IMR-90 (cell line): ENCODE results near the gene CACNA1D. TPM values are rescaled to one million over a fixed set of nuclear protein-coding genes. Genes with fewer than 3 reads are reported as not detected.
A peak's percentile ranks its signal among the peaks of the same experiment; 100 is the strongest.

Experiments used
- ATAC-seq: fragments of 200-7000 bp; cut with Tn5 transposase; 2 replicates; pipeline ENCODE4 v1.9.1; 2020; ENCODE audit warnings: low read depth, mild to moderate bottlenecking, moderate library complexity
- BruUV-seq: library from RNA; stranded (reverse); fragments of 400-500 nt; replicated peaks from 2 replicates; lab custom pipeline; 2021; lab: Mats Ljungman, UMichigan
- CTCF ChIA-PET: fragments of 300-600 bp; formaldehyde crosslinking; extraction: SDS; loops from one replicate; lab custom pipeline; 2021; ENCODE audit warnings: antibody characterized with exemption; lab: Yijun Ruan, JAX
- POLR2A ChIA-PET: fragments of 300-600 bp; sonication (Branson Sonifier 250); formaldehyde crosslinking; loops from one replicate; lab custom pipeline; 2022; ENCODE audit warnings: antibody characterized with exemption; ENCODE audit not compliant: unreplicated experiment; lab: Charles Lee
- DNase-seq: peaks from one replicate; pipeline ENCODE4 v3.0.0; 2013
- H2AFZ ChIP-seq: replicated peaks from 2 replicates; pipeline ENCODE3; 2013; ENCODE audit warnings: low read length, mild to moderate bottlenecking; ENCODE audit not compliant: poor library complexity
- H2AK5ac ChIP-seq: 2 replicates; pipeline ENCODE4 v1.6.1; 2013; ENCODE audit warnings: low read depth, low read length, inconsistent platforms
- H2AK9ac ChIP-seq: replicated peaks from 2 replicates; pipeline ENCODE3; 2013; ENCODE audit warnings: mild to moderate bottlenecking, low read depth, low read length, moderate library complexity; ENCODE audit not compliant: poor library complexity
- H2BK120ac ChIP-seq: 2 replicates; pipeline ENCODE4 v1.6.1; 2013; ENCODE audit warnings: low read depth, low read length, inconsistent platforms
- H2BK15ac ChIP-seq: 3 replicates; pipeline ENCODE4 v1.6.1; 2013; ENCODE audit warnings: low read depth, low read length, inconsistent platforms
- H2BK20ac ChIP-seq: 2 replicates; pipeline ENCODE4 v1.6.1; 2013; ENCODE audit warnings: low read depth, mild to moderate bottlenecking, inconsistent platforms, low read length, moderate library complexity
- H2BK5ac ChIP-seq: 2 replicates; pipeline ENCODE4 v1.6.1; 2013; ENCODE audit warnings: mild to moderate bottlenecking, low read depth, low read length, inconsistent platforms; ENCODE audit not compliant: poor library complexity, severe bottlenecking
- H3K14ac ChIP-seq: replicated peaks from 2 replicates; pipeline ENCODE4 v1.6.1; 2013; ENCODE audit warnings: low read depth, low read length, inconsistent platforms
- H3K18ac ChIP-seq: 2 replicates; pipeline ENCODE4 v1.6.1; 2013; ENCODE audit warnings: low read depth, low read length, control low read depth
- H3K23ac ChIP-seq: 2 replicates; pipeline ENCODE4 v1.6.1; 2013; ENCODE audit warnings: low read depth, low read length, inconsistent platforms
- H3K27ac ChIP-seq: 2 replicates; pipeline ENCODE4 v1.5.1; 2013; ENCODE audit warnings: mild to moderate bottlenecking, control low read depth, low read length; ENCODE audit not compliant: insufficient read depth
- H3K27me3 ChIP-seq: 2 replicates; pipeline ENCODE4 v1.6.1; 2013; ENCODE audit warnings: low read length; ENCODE audit not compliant: control insufficient read depth, insufficient read depth
- H3K36me3 ChIP-seq: 2 replicates; pipeline ENCODE4 v1.6.1; 2013; ENCODE audit warnings: low read length, mixed read lengths; ENCODE audit not compliant: control insufficient read depth, insufficient read depth
- H3K4ac ChIP-seq: 2 replicates; pipeline ENCODE4 v1.6.1; 2013; ENCODE audit warnings: low read depth, low read length, inconsistent platforms
- H3K4me1 ChIP-seq: 2 replicates; pipeline ENCODE4 v1.6.1; 2013; ENCODE audit warnings: low read length, mixed read lengths; ENCODE audit not compliant: control insufficient read depth, insufficient read depth
- H3K4me2 ChIP-seq: 2 replicates; pipeline ENCODE4 v1.6.1; 2013; ENCODE audit warnings: low read depth, mild to moderate bottlenecking, control low read depth, low read length, moderate library complexity
- H3K4me3 ChIP-seq: 2 replicates; pipeline ENCODE4 v1.5.1; 2013; ENCODE audit warnings: low read depth, mild to moderate bottlenecking, control low read depth, low read length, moderate library complexity; ENCODE audit not compliant: insufficient read depth
- H3K56ac ChIP-seq: 2 replicates; pipeline ENCODE4 v1.6.1; 2013; ENCODE audit warnings: low read length, inconsistent platforms; ENCODE audit not compliant: insufficient read depth; ENCODE audit errors: extremely low read depth
- H3K79me1 ChIP-seq, 2 experiments: 2 replicates each; pipeline ENCODE4 v1.6.1; 2013; ENCODE audit warnings: low read length in 2 of 2, inconsistent platforms in 1 of 2, low read depth in 1 of 2
- H3K9ac ChIP-seq: 2 replicates; pipeline ENCODE4 v1.6.1; 2013; ENCODE audit warnings: low read depth, low read length, control low read depth
- H3K9me1 ChIP-seq: 2 replicates; pipeline ENCODE4 v1.6.1; 2013; ENCODE audit warnings: low read length, inconsistent platforms; ENCODE audit not compliant: insufficient read depth
- H3K9me3 ChIP-seq: 2 replicates; pipeline ENCODE4 v1.6.1; 2013; ENCODE audit warnings: low read length; ENCODE audit not compliant: control insufficient read depth, insufficient read depth
- H4K20me1 ChIP-seq: 2 replicates; pipeline ENCODE4 v1.6.1; 2013; ENCODE audit warnings: low read length, inconsistent platforms; ENCODE audit not compliant: insufficient read depth
- H4K5ac ChIP-seq: 2 replicates; pipeline ENCODE4 v1.6.1; 2013; ENCODE audit warnings: mild to moderate bottlenecking, low read depth, low read length, control low read depth
- H4K8ac ChIP-seq, 2 experiments: 2 replicates each; pipeline ENCODE4 v1.6.1; 2013; ENCODE audit warnings: low read depth in 2 of 2, low read length in 2 of 2, control low read depth in 1 of 2, inconsistent platforms in 1 of 2
- H4K91ac ChIP-seq: 2 replicates; pipeline ENCODE4 v1.6.1; 2013; ENCODE audit warnings: low read depth, low read length, inconsistent platforms; ENCODE audit not compliant: insufficient read depth
- BHLHE40 ChIP-seq: fragments of 150-350 bp; IDR thresholded peaks from 2 replicates; pipeline ENCODE4 v1.6.1; 2016; ENCODE audit warnings: mild to moderate bottlenecking, low read depth, low read length
- CEBPB ChIP-seq: IDR thresholded peaks from 2 replicates; pipeline ENCODE4 v1.6.1; 2012; ENCODE audit warnings: low read depth, low read length, improper control_type of control experiment
- CTCF ChIP-seq: conservative IDR thresholded peaks from 2 replicates; pipeline ENCODE4 v1.5.1; 2012; ENCODE audit warnings: mild to moderate bottlenecking, low read depth, low read length, improper control_type of control experiment
- ELK1 ChIP-seq: fragments of 150-350 bp; IDR thresholded peaks from 2 replicates; pipeline ENCODE4 v1.6.1; 2016; ENCODE audit warnings: low read depth, mild to moderate bottlenecking, low read length, moderate library complexity, borderline replicate concordance
- FOS ChIP-seq: fragments of 150-350 bp; IDR thresholded peaks from 2 replicates; pipeline ENCODE4 v1.6.1; 2016; ENCODE audit warnings: low read depth, low read length
- MAFK ChIP-seq: IDR thresholded peaks from 2 replicates; pipeline ENCODE4 v1.6.1; 2012; ENCODE audit warnings: low read depth, low read length, improper control_type of control experiment
- MAZ ChIP-seq: IDR thresholded peaks from 2 replicates; pipeline ENCODE4 v1.6.1; 2012; ENCODE audit warnings: low read depth, mild to moderate bottlenecking, low read length, improper control_type of control experiment, moderate library complexity, borderline replicate concordance
- MXI1 ChIP-seq: IDR thresholded peaks from 2 replicates; pipeline ENCODE4 v1.6.1; 2012; ENCODE audit warnings: low read depth, mild to moderate bottlenecking, low read length, moderate library complexity, borderline replicate concordance
- NFE2L2 ChIP-seq: fragments of 150-350 bp; IDR thresholded peaks from 2 replicates; pipeline ENCODE4 v1.6.1; 2016; ENCODE audit warnings: low read depth, mild to moderate bottlenecking, low read length
- POLR2A ChIP-seq: IDR thresholded peaks from 2 replicates; pipeline ENCODE4 v1.6.1; 2012; ENCODE audit warnings: mild to moderate bottlenecking, low read depth, low read length
- RCOR1 ChIP-seq: IDR thresholded peaks from 2 replicates; pipeline ENCODE4 v1.6.1; 2012; ENCODE audit warnings: mild to moderate bottlenecking, low read length, improper control_type of control experiment; ENCODE audit not compliant: insufficient replicate concordance
- SMC3 ChIP-seq: fragments of 150-350 bp; IDR thresholded peaks from 2 replicates; pipeline ENCODE4 v1.6.1; 2016; ENCODE audit warnings: low read depth, mild to moderate bottlenecking, antibody characterized with exemption, low read length, moderate library complexity
- USF2 ChIP-seq: fragments of 150-350 bp; IDR thresholded peaks from 2 replicates; pipeline ENCODE4 v1.6.1; 2017; ENCODE audit warnings: mild to moderate bottlenecking, antibody characterized with exemption, low read length, low read depth
- WGBS, 2 experiments: methylation state at CpG; one replicate each; pipeline versions ENCODE4 v1.1.5 to v1.1.7; 2013; ENCODE audit warnings: missing lambda C conversion rate in 2 of 2; ENCODE audit not compliant: insufficient read length in 1 of 2; ENCODE audit errors: extremely low coverage in 2 of 2; 5-methylcytosine and 5-hydroxymethylcytosine counted together
- dilution Hi-C: fragments of 300-500 bp; cut with HindIII; formaldehyde crosslinking; loops from one replicate; pipeline ENCODE4 v1.14.3; 2018; ENCODE audit warnings: low sequenced_read_pairs; ENCODE audit not compliant: unreplicated experiment
- in situ Hi-C: fragments of 300-500 bp; cut with MboI; formaldehyde crosslinking; loops from 3 replicates; pipeline ENCODE4 v1.14.3; 2019; ENCODE audit warnings: low sequenced_read_pairs, inconsistent platforms, mixed read lengths
- intact Hi-C: fragments of 100-400 bp; cut with micrococcal nuclease; formaldehyde crosslinking; loops from 2 replicates; pipeline ENCODE4 v1.10.0; 2022
- polyA plus RNA-seq, 3 experiments: library from polyadenylated mRNA; depleted of rRNA; stranded (reverse); fragments of >200 nt; gene quantifications; 2 replicates each; pipeline ENCODE4 v1.2.3, GENCODE V29; 2012; ENCODE audit warnings: low replicate concordance in 1 of 3
- total RNA-seq: library from RNA; depleted of rRNA; stranded (reverse); fragments of >200 nt; gene quantifications from 2 replicates; pipeline ENCODE4 v1.2.3, GENCODE V29; 2012

CACNA1D gene
- total and polyA plus RNA-seq, 2 of the 4 experiments (the other 2 are of a cell fraction), result 0.07 TPM; not detected in 1

- Histone ChIP-seq H2AFZ (peak overlapping the region; percentile 83), H3K4me3 (no peak overlapping the region), H2BK5ac (peak overlapping the region; percentile 73), H3K23ac (no peak overlapping the region), H3K14ac (peak overlapping the region; percentile 53), H2BK120ac (peak overlapping the region; percentile 93), H3K9ac (no peak overlapping the region), H4K8ac (peak overlapping the region; percentile 15 to 88; a peak in 3 of 4 replicates), H3K4me1 (peaks cover 14% of the 10 kb centered on the region), H3K18ac (peak overlapping the region; percentile 54), H3K36me3 (no peaks in the 10 kb centered on the region), H4K20me1 (no peaks in the 10 kb centered on the region), H2AK9ac (peak overlapping the region; percentile 83), H3K79me1 (no peaks in the 10 kb centered on the region), H3K27me3 (no peaks in the 10 kb centered on the region; the same call in 1 of the 2 replicates), H3K9me3 (no peaks in the 10 kb centered on the region), H3K4ac (peak overlapping the region; percentile 85), H2BK15ac (peak overlapping the region; percentile 90; the same call in 2 of the 3 replicates), H3K27ac (peak overlapping the region; percentile 25; the same call in 1 of the 2 replicates), H4K91ac (peak overlapping the region; percentile 81), H3K56ac (no peak overlapping the region), H3K9me1 (peaks cover 20% of the 10 kb centered on the region), H2BK20ac (peak overlapping the region; percentile 90), H2AK5ac (peak overlapping the region; percentile 89; the same call in 1 of the 2 replicates), H4K5ac (no peak overlapping the region), H3K4me2 (no peak overlapping the region)
- ATAC-seq (peak; percentile 75), DNase-seq (peak; percentile 82)
- dilution Hi-C loops (no loop called here), intact Hi-C loops (no loop called here), in situ Hi-C loops (no loop called here)
- POLR2A ChIA-PET, result no interaction called here
- BruUV-seq, result no TSS peak
- CTCF ChIA-PET, result no interaction called here
- WGBS, 2 experiments, result 100% methylated on average over 2 of the region's 10 CpGs; no CpG with 5 or more reads in 1 of the 2 experiments
- TF ChIP-seq FOS (no peak), RCOR1 (no peak), MXI1 (no peak), CEBPB (no peak), USF2 (no peak), MAZ (peak; percentile 14; the same call in 1 of the 2 replicates), NFE2L2 (no peak), ELK1 (no peak), CTCF (peak; percentile 28), MAFK (peak; percentile 47), SMC3 (no peak), BHLHE40 (no peak), POLR2A (no peak)
Measured at GRCh38 chr3:53806182-53807116, 312.0 kb downstream of the CACNA1D start.
